Measurements from ENCODE around the gene FAM118B.
"Not testable (repeated sequence)": the region's sequence is repeated elsewhere in the genome, so short reads cannot be mapped to it uniquely, and the experiment has no call there.

The FAM118B gene

DNA sequence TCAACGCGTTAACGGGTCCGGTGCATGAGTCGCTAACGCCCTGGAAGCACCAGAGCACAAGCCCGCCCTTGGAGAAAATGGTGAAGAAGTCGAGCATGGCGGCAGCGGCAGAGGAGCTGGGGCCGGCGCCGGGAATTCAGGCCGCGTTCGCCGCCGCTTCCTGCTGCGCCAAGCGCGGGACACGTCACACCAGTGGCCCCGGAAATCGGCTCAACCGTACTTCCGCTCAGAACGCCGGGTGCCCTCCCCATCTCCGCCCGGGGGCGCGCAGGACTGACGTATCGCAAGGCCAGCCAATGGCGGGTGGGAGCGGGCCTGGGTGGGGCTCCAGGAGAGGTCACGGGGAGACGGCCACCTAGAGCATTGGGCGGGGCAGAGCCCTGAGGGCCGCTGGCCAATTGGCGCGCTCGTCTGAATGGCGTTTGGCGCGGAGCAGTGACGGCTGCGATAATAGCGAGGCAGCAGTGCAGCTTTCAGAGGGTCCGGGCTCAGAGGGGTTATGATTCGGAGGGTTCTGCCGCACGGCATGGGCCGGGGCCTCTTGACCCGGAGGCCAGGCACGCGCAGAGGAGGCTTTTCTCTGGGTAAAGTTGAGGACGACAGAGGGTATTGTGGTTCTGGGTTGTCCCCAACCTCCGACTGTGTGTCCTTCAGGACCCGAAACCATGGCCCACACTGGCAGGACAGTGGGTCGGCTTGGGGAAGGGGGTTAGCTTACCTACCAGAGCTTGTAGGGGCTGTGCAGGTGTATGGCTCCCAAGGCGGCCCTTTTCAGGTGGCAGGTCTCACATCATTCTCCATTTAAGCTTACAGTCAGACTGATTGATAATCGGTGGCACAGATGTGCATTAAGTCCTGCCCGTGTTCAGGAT lies 57.4 kb downstream of the FAM118B start, which contains the start of the genes FOXRED1 and SRPRA:
Gene FOXRED1, plus strand, starts transcription at position 447 of the 872 bp plus-strand sequence. Its CDS starts 53 bp downstream, at position 500.
Gene SRPRA, minus strand, starts transcription at position 188 of the 872 bp plus-strand sequence. Its CDS starts 91 bp downstream, at position 97.
- DNase-seq (ENCODE audit: low read depth in 2 of 2, low spot score in 1 of 2): peak; percentile 98 to 100

DNA sequence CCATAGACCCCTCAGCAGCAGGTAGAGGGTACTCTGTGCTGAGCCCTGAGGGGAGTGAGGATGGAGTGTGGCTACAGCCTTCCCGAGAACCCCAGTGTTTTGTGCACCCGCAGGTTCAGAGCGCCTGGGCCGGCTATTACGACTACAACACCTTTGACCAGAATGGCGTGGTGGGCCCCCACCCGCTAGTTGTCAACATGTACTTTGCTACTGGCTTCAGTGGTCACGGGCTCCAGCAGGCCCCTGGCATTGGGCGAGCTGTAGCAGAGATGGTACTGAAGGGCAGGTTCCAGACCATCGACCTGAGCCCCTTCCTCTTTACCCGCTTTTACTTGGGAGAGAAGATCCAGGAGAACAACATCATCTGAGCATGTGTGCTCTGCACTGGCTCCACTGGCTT lies 65.7 kb downstream of the FAM118B start:
- no peak for DNase-seq (ENCODE audit: low read depth in 2 of 2, low spot score in 1 of 2)

GRCh38 chr11:126277780-126278179 lies 66.2 kb downstream of the FAM118B start:
- DNase-seq (ENCODE audit: low read depth in 2 of 2, low spot score in 1 of 2): no peak

- no peak for DNase-seq (ENCODE audit: low read depth in 2 of 2, low spot score in 1 of 2)
Measured at GRCh38 chr11:126279191-126279590, 67.6 kb downstream of the FAM118B start.

GRCh38 chr11:126280595-126280994 lies 69.0 kb downstream of the FAM118B start:
- DNase-seq (ENCODE audit: low read depth in 2 of 2, low spot score in 1 of 2): no peak

DNA sequence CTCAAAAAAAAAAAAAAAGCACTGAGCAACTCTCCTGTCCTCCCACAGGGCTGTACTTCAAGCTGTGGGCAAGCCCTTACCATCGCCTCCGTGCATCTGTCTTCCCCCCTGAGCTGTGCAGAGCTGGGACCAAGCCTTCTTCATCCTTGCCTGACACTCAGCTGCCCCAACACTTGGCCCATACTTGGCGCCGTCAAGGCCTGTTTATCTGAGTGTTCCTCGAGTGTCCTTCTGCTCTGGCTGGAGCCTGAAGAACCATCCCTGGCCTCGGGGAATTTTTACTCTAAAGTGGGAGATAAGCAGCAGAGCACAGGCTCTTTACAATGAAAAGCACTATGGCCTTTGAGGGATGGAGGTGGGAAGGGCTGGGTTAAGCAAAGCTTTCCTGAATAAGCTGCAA lies 69.7 kb downstream of the FAM118B start:
- no peak for DNase-seq (ENCODE audit: low read depth in 2 of 2, low spot score in 1 of 2)

GRCh38 chr11:126281666-126282175 lies 70.1 kb downstream of the FAM118B start:
- no peak for DNase-seq (ENCODE audit: low read depth in 2 of 2, low spot score in 1 of 2)

GRCh38 chr11:126282361-126282735 lies 70.8 kb downstream of the FAM118B start:
- no peak for DNase-seq (ENCODE audit: low read depth in 2 of 2, low spot score in 1 of 2)

- peak; percentile 24 to 34 for DNase-seq (ENCODE audit: low read depth in 2 of 2, low spot score in 1 of 2)
Measured at GRCh38 chr11:126282736-126283591, 71.4 kb downstream of the FAM118B start, which contains the start of gene TIRAP. Gene TIRAP (plus strand): TSS chr11:126283093. CDS start chr11:126290895, 7,802 bp downstream.

DNA sequence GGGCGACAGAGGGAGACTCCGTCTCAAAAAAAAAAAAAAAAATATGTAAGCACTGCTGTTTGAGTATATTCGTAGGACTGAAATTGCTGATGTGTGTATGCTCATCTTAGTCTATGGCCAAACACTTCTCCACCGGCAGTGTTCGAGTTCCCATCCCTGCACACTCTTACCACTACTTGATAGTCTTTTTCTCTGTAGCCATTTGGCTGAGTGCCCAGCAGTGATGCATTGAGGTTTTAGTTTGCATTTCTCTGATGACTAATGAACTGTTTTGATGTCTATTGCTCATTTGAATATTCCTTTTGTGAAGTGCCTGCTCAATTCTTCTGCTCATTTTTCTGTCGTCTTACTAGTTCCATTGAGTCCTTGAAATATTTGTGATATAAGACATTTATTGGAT lies 73.2 kb downstream of the FAM118B start:
- peak; percentile 59 to 76 for DNase-seq (ENCODE audit: low read depth in 2 of 2, low spot score in 1 of 2)

GRCh38 chr11:126288237-126288636 lies 76.7 kb downstream of the FAM118B start:
- no peak for DNase-seq (ENCODE audit: low read depth in 2 of 2, low spot score in 1 of 2)

DNA sequence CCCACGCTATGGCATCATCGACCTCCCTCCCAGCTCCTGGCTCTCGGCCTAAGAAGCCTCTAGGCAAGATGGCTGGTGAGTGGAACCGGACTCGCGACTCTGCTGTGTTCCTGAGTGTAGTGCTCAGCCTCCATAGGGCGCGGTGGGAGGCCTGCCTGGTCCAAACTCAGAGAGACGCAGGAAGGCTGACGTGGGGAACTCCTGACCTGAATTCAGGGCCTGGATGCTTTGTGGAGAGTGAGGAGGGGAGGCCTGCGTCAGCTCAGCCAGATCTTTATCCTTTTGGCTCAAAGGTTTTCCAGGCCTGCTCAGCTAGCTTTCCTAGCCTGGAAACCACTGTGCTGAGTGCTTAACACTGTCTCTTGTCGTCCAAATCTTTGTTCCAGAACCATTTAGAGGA lies 79.3 kb downstream of the FAM118B start:
- DNase-seq (ENCODE audit: low read depth in 2 of 2, low spot score in 1 of 2): no peak

GRCh38 chr11:126293726-126294125 lies 82.1 kb downstream of the FAM118B start:
- no peak for DNase-seq (ENCODE audit: low read depth in 2 of 2, low spot score in 1 of 2)

GRCh38 chr11:126297004-126297403 lies 85.4 kb downstream of the FAM118B start:
- DNase-seq (ENCODE audit: low read depth in 2 of 2, low spot score in 1 of 2): no peak

- peak; percentile 68 for DNase-seq (ENCODE audit: low read depth in 2 of 2, low spot score in 1 of 2)
Measured at GRCh38 chr11:126303623-126304456, 92.3 kb downstream of the FAM118B start, which contains the start of gene DCPS. Gene DCPS (plus strand): TSS chr11:126304060. CDS start chr11:126304081, 21 bp downstream.

DNA sequence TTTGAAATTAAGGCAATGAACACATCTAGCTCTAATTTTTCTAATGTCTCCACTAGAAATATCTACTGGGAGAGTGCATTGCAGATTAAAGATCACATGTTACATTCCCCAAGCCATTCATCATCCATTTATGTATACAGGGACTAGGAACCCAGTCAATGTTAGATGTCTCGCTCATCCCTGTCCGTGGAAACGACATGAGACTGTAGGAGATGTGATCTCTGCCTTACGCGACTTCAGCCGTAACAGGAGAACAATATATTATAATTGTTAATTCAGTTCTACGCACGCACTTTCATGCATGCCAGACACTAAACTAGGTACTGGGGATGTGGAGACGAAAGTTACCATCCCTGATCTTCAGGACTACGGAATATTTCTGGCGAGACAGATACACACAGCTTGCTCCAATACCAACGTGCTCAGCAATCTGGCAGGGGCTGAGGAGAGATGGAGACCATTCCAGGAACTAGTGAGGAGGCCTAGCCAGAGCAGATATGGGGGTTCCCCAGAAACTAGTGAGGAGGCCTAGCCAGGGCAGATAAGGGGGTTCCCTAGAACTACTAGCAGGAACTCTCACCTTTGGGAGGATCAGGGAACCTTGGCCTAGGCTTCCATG lies 93.0 kb downstream of the FAM118B start:
- no peak for DNase-seq (ENCODE audit: low read depth in 2 of 2, low spot score in 1 of 2)

DNA sequence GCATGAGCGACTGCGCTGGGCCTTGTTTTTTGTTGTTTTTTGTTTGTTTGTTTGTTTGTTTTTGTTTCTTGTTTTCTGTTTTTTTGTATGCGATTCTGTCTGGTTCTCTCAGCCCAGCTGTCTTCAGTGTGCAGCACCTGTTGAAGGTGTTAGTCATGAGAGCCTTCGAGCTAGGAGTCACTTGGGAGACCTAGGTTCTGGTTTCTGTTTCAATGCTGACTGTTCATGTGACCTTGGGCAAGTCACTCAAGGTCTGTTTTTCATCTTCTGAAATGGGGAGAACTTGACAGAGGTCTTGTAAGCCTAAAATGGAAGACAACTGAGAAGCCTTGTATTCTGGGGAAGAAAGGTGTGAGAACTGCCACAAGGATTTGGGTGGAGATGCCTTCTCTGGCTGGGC lies 94.1 kb downstream of the FAM118B start:
- no peak for DNase-seq (ENCODE audit: low read depth in 2 of 2, low spot score in 1 of 2)

- no peak for DNase-seq (ENCODE audit: low read depth in 2 of 2, low spot score in 1 of 2)
Measured at GRCh38 chr11:126307706-126308105, 96.1 kb downstream of the FAM118B start.

- DNase-seq (ENCODE audit: low read depth in 2 of 2, low spot score in 1 of 2): no peak
Measured at GRCh38 chr11:126308271-126308671, 96.7 kb downstream of the FAM118B start.

- not testable (repeated sequence) for DNase-seq (ENCODE audit: low read depth in 2 of 2, low spot score in 1 of 2)
Measured at GRCh38 chr11:126308771-126309170, 97.2 kb downstream of the FAM118B start.
